Measurements from ENCODE around the gene SART3.
"Not testable (repeated sequence)": the region's sequence is repeated elsewhere in the genome, so short reads cannot be mapped to it uniquely, and the experiment has no call there.

SART3 gene

GRCh38 chr12:108590463-108590862 is 29.5 kb upstream of the SART3 start:
- not testable (repeated sequence) for H4K12ac ChIP-seq (ENCODE audit: low read depth, low read length); H3K23ac ChIP-seq (ENCODE audit: low read length); H3K9ac ChIP-seq (ENCODE audit: low read length); H3K14ac ChIP-seq (ENCODE audit: low read length); H3K27ac ChIP-seq (ENCODE audit: low read depth, low read length); H3K18ac ChIP-seq (ENCODE audit: low read length); H2AFZ ChIP-seq (ENCODE audit: insufficient read depth, low read length, poor library complexity); H3K4me2 ChIP-seq (ENCODE audit: low read length); H3K27me3 ChIP-seq (ENCODE audit: insufficient read depth, low read length); H2BK12ac ChIP-seq (ENCODE audit: low read length); H3K79me2 ChIP-seq (ENCODE audit: control insufficient read depth, insufficient read depth, low read length, poor library complexity); H3K36me3 ChIP-seq (ENCODE audit: control insufficient read depth in 1 of 2, insufficient read depth in 2 of 2, low read length in 2 of 2); H3K4ac ChIP-seq (ENCODE audit: low read depth, low read length); H2BK120ac ChIP-seq (ENCODE audit: insufficient read depth, low read length, poor library complexity); H3K9me3 ChIP-seq (ENCODE audit: insufficient read depth, low read depth, low read length); H2BK5ac ChIP-seq (ENCODE audit: low read depth, low read length, poor library complexity); H3K4me3 ChIP-seq (ENCODE audit: low read depth, low read length); H4K8ac ChIP-seq (ENCODE audit: low read depth, low read length); H2AK5ac ChIP-seq (ENCODE audit: low read length); DNase-seq
- Histone ChIP-seq H3K4me1 (ENCODE audit: control insufficient read depth in 1 of 2, insufficient read depth in 2 of 2, low read length in 2 of 2) (peaks cover 11 to 17% of the 10 kb centered on the region in 2 experiments), H3K79me1 (ENCODE audit: low read length) (peaks cover 34% of the 10 kb centered on the region), H4K91ac (ENCODE audit: low read depth, low read length) (peak overlapping the region; percentile 77)
- WGBS (ENCODE audit: extremely low coverage, insufficient coverage, insufficient read length) = no CpG with 5 or more reads among the region's 9 CpGs

- Histone ChIP-seq H3K9me3 (ENCODE audit: insufficient read depth, low read depth, low read length) (no peaks in the 10 kb centered on the region), H4K91ac (ENCODE audit: low read depth, low read length) (peak overlapping the region; percentile 77), H3K4me2 (ENCODE audit: low read length) (no peak overlapping the region), H3K4me1 (ENCODE audit: control insufficient read depth in 1 of 2, insufficient read depth in 2 of 2, low read length in 2 of 2) (peaks cover 11 to 17% of the 10 kb centered on the region in 2 experiments), H3K27ac (ENCODE audit: low read depth, low read length) (no peak overlapping the region), H3K36me3 (ENCODE audit: control insufficient read depth in 1 of 2, insufficient read depth in 2 of 2, low read length in 2 of 2) (peaks cover 0 to 9% of the 10 kb centered on the region in 2 experiments), H3K4ac (ENCODE audit: low read depth, low read length) (peak overlapping the region; percentile 39), H3K79me2 (ENCODE audit: control insufficient read depth, insufficient read depth, low read length, poor library complexity) (peaks cover 6% of the 10 kb centered on the region), H2AFZ (ENCODE audit: insufficient read depth, low read length, poor library complexity) (no peak overlapping the region), H3K9ac (ENCODE audit: low read length) (no peak overlapping the region), H2AK5ac (ENCODE audit: low read length) (no peak overlapping the region), H3K18ac (ENCODE audit: low read length) (peak overlapping the region; percentile 31), H2BK5ac (ENCODE audit: low read depth, low read length, poor library complexity) (peak overlapping the region; percentile 59), H2BK12ac (ENCODE audit: low read length) (peak overlapping the region; percentile 79), H3K79me1 (ENCODE audit: low read length) (peaks cover 34% of the 10 kb centered on the region), H4K8ac (ENCODE audit: low read depth, low read length) (no peak overlapping the region), H3K27me3 (ENCODE audit: insufficient read depth, low read length) (no peaks in the 10 kb centered on the region), H3K14ac (ENCODE audit: low read length) (peak overlapping the region; percentile 61), H2BK120ac (ENCODE audit: insufficient read depth, low read length, poor library complexity) (peak overlapping the region; percentile 18), H4K12ac (ENCODE audit: low read depth, low read length) (no peak overlapping the region), H3K23ac (ENCODE audit: low read length) (no peak overlapping the region), H3K4me3 (ENCODE audit: low read depth, low read length) (no peak overlapping the region)
- DNase-seq = no peak
- WGBS (ENCODE audit: extremely low coverage, insufficient coverage, insufficient read length) = no CpG with 5 or more reads among the region's 7 CpGs
These were observed 28.9 kb upstream of the SART3 start for GRCh38 chr12:108589840-108590229.

GRCh38 chr12:108589028-108589839 is 28.3 kb upstream of the SART3 start:
- Histone ChIP-seq H3K79me1 (ENCODE audit: low read length) (peaks cover 36% of the 10 kb centered on the region), H2AFZ (ENCODE audit: insufficient read depth, low read length, poor library complexity) (peak overlapping the region; percentile 11), H3K9me3 (ENCODE audit: insufficient read depth, low read depth, low read length) (no peaks in the 10 kb centered on the region), H3K4me2 (ENCODE audit: low read length) (no peak overlapping the region), H3K18ac (ENCODE audit: low read length) (peak overlapping the region; percentile 23), H3K4me1 (ENCODE audit: control insufficient read depth in 1 of 2, insufficient read depth in 2 of 2, low read length in 2 of 2) (peaks cover 11 to 17% of the 10 kb centered on the region in 2 experiments), H3K4me3 (ENCODE audit: low read depth, low read length) (no peak overlapping the region), H2BK5ac (ENCODE audit: low read depth, low read length, poor library complexity) (peak overlapping the region; percentile 11), H2BK12ac (ENCODE audit: low read length) (peak overlapping the region; percentile 46), H2BK120ac (ENCODE audit: insufficient read depth, low read length, poor library complexity) (peak overlapping the region; percentile 67), H3K4ac (ENCODE audit: low read depth, low read length) (peak overlapping the region; percentile 23), H2AK5ac (ENCODE audit: low read length) (peak overlapping the region; percentile 49), H3K36me3 (ENCODE audit: control insufficient read depth in 1 of 2, insufficient read depth in 2 of 2, low read length in 2 of 2) (peaks cover 0 to 9% of the 10 kb centered on the region in 2 experiments), H3K27me3 (ENCODE audit: insufficient read depth, low read length) (no peaks in the 10 kb centered on the region), H3K14ac (ENCODE audit: low read length) (peak overlapping the region; percentile 21), H3K9ac (ENCODE audit: low read length) (no peak overlapping the region), H4K91ac (ENCODE audit: low read depth, low read length) (peak overlapping the region; percentile 86), H4K12ac (ENCODE audit: low read depth, low read length) (no peak overlapping the region), H3K79me2 (ENCODE audit: control insufficient read depth, insufficient read depth, low read length, poor library complexity) (peaks cover 6% of the 10 kb centered on the region), H3K27ac (ENCODE audit: low read depth, low read length) (no peak overlapping the region), H4K8ac (ENCODE audit: low read depth, low read length) (peak overlapping the region; percentile 55), H3K23ac (ENCODE audit: low read length) (no peak overlapping the region)
- WGBS (ENCODE audit: extremely low coverage, insufficient coverage, insufficient read length) = no CpG with 5 or more reads among the region's 15 CpGs
- DNase-seq = no peak

GRCh38 chr12:108587826-108588225 is 26.9 kb upstream of the SART3 start:
- Histone ChIP-seq H4K91ac (ENCODE audit: low read depth, low read length) (peak overlapping the region; percentile 86), H3K4me1 (ENCODE audit: control insufficient read depth in 1 of 2, insufficient read depth in 2 of 2, low read length in 2 of 2) (peaks cover 18 to 24% of the 10 kb centered on the region in 2 experiments), H3K9ac (ENCODE audit: low read length) (no peak overlapping the region), H3K4ac (ENCODE audit: low read depth, low read length) (peak overlapping the region; percentile 30), H2BK12ac (ENCODE audit: low read length) (peak overlapping the region; percentile 58), H3K27ac (ENCODE audit: low read depth, low read length) (no peak overlapping the region), H3K27me3 (ENCODE audit: insufficient read depth, low read length) (no peaks in the 10 kb centered on the region), H3K14ac (ENCODE audit: low read length) (peak overlapping the region; percentile 74), H3K79me1 (ENCODE audit: low read length) (peaks cover 42% of the 10 kb centered on the region), H3K4me3 (ENCODE audit: low read depth, low read length) (no peak overlapping the region), H2AFZ (ENCODE audit: insufficient read depth, low read length, poor library complexity) (no peak overlapping the region), H3K23ac (ENCODE audit: low read length) (no peak overlapping the region), H2BK120ac (ENCODE audit: insufficient read depth, low read length, poor library complexity) (peak overlapping the region; percentile 79), H3K79me2 (ENCODE audit: control insufficient read depth, insufficient read depth, low read length, poor library complexity) (peaks cover 8% of the 10 kb centered on the region), H4K8ac (ENCODE audit: low read depth, low read length) (peak overlapping the region; percentile 47), H3K4me2 (ENCODE audit: low read length) (no peak overlapping the region), H3K9me3 (ENCODE audit: insufficient read depth, low read depth, low read length) (no peaks in the 10 kb centered on the region), H3K36me3 (ENCODE audit: control insufficient read depth in 1 of 2, insufficient read depth in 2 of 2, low read length in 2 of 2) (peaks cover 0 to 9% of the 10 kb centered on the region in 2 experiments), H3K18ac (ENCODE audit: low read length) (peak overlapping the region; percentile 39), H2BK5ac (ENCODE audit: low read depth, low read length, poor library complexity) (peak overlapping the region; percentile 34), H4K12ac (ENCODE audit: low read depth, low read length) (no peak overlapping the region), H2AK5ac (ENCODE audit: low read length) (peak overlapping the region; percentile 67)
- no CpG with 5 or more reads among the region's 4 CpGs for WGBS (ENCODE audit: extremely low coverage, insufficient coverage, insufficient read length)
- no peak for DNase-seq
